ENCODE data around the gene CAPNS1. TPM values are rescaled to one million over a fixed set of nuclear protein-coding genes. Genes with fewer than 3 reads are reported as not detected.
"Not testable (repeated sequence)": the region's sequence is repeated elsewhere in the genome, so short reads cannot be mapped to it uniquely, and the experiment has no call there.

CAPNS1 gene
- total RNA-seq, 2 experiments from 2014 or later = 411 to 479 TPM

- not testable (repeated sequence) for H3K9me3 Mint-ChIP-seq (ENCODE audit: low read depth); H3K27ac Mint-ChIP-seq; H3K4me3 Mint-ChIP-seq; DNase-seq; H3K4me1 Mint-ChIP-seq; H3K36me3 Mint-ChIP-seq; H3K27me3 Mint-ChIP-seq; ATAC-seq
- CTCF ChIA-PET = interaction anchor here (1.7 to 14.0 kb wide), 2 partner anchors 16 to 47 kb away, joined by 5 to 150 read pairs; no protein-coding TSS in a partner anchor
Observed at GRCh38 chr19:36173846-36174245, 34.0 kb downstream of the CAPNS1 start.

GRCh38 chr19:36179077-36179476 lies 39.2 kb downstream of the CAPNS1 start:
- DNase-seq; H3K4me1 Mint-ChIP-seq; H3K27ac Mint-ChIP-seq; H3K36me3 Mint-ChIP-seq; H3K9me3 Mint-ChIP-seq (ENCODE audit: low read depth); H3K4me3 Mint-ChIP-seq; H3K27me3 Mint-ChIP-seq; ATAC-seq: not testable (repeated sequence)
- CTCF ChIA-PET = interaction anchor here (0.7 to 1.1 kb wide), 2 partner anchors 11 to 359 kb away, joined by 3 read pairs; no protein-coding TSS in a partner anchor

- Mint-ChIP-seq H3K27me3 (no peaks in the 10 kb centered on the region), H3K27ac (no peak overlapping the region), H3K9me3 (ENCODE audit: low read depth) (no peaks in the 10 kb centered on the region), H3K36me3 (no peaks in the 10 kb centered on the region), H3K4me1 (no peaks in the 10 kb centered on the region), H3K4me3 (no peak overlapping the region)
- ATAC-seq (no peak), DNase-seq (no peak)
- CTCF ChIA-PET = no interaction called here
Observed at GRCh38 chr19:36182612-36183244, 42.9 kb downstream of the CAPNS1 start.

- CTCF ChIA-PET = no interaction called here
Observed at GRCh38 chr19:36183245-36183628, 43.4 kb downstream of the CAPNS1 start.

GRCh38 chr19:36186722-36187121 lies 46.9 kb downstream of the CAPNS1 start:
- H3K9me3 Mint-ChIP-seq (ENCODE audit: low read depth); H3K27me3 Mint-ChIP-seq; H3K4me1 Mint-ChIP-seq; H3K4me3 Mint-ChIP-seq; DNase-seq; H3K36me3 Mint-ChIP-seq; H3K27ac Mint-ChIP-seq; CTCF ChIA-PET; ATAC-seq: not testable (repeated sequence)

More at GRCh38 chr19:36183245-36183628, 43.4 kb downstream of the CAPNS1 start:
- H3K27ac Mint-ChIP-seq = no peak overlapping the region
- DNase-seq (no peak), ATAC-seq (no peak)
- no peaks in the 10 kb centered on the region for H3K36me3 Mint-ChIP-seq
- no peaks in the 10 kb centered on the region for H3K27me3 Mint-ChIP-seq
- no peak overlapping the region for H3K4me3 Mint-ChIP-seq
- H3K4me1 Mint-ChIP-seq = no peaks in the 10 kb centered on the region
- no peaks in the 10 kb centered on the region for H3K9me3 Mint-ChIP-seq (ENCODE audit: low read depth)

- no peaks in the 10 kb centered on the region for H3K9me3 Mint-ChIP-seq (ENCODE audit: low read depth)
- DNase-seq = no peak
- CTCF ChIA-PET = no interaction called here
- no peaks in the 10 kb centered on the region for H3K36me3 Mint-ChIP-seq
- no peak overlapping the region for H3K27ac Mint-ChIP-seq
- no peak overlapping the region for H3K4me3 Mint-ChIP-seq
- no peaks in the 10 kb centered on the region for H3K4me1 Mint-ChIP-seq
- ATAC-seq = no peak
- H3K27me3 Mint-ChIP-seq = no peaks in the 10 kb centered on the region
Observed at GRCh38 chr19:36196249-36196648, 56.4 kb downstream of the CAPNS1 start.

GRCh38 chr19:36198119-36198518 lies 58.3 kb downstream of the CAPNS1 start:
- CTCF ChIA-PET = no interaction called here
- no peak for DNase-seq
- no peak overlapping the region for H3K4me3 Mint-ChIP-seq
- no peak overlapping the region for H3K27ac Mint-ChIP-seq
- H3K9me3 Mint-ChIP-seq (ENCODE audit: low read depth) = no peaks in the 10 kb centered on the region
- H3K27me3 Mint-ChIP-seq = no peaks in the 10 kb centered on the region
- H3K36me3 Mint-ChIP-seq = no peaks in the 10 kb centered on the region
- no peaks in the 10 kb centered on the region for H3K4me1 Mint-ChIP-seq
- no peak for ATAC-seq

Other genes with a start within 250 kb of the CAPNS1 start
- 10 to 100 TPM; 52.7 to 52.9 TPM for gene NFKBID, start 239.5 kb upstream of the CAPNS1 start, total RNA-seq
- gene HCST, start 237.5 kb upstream of the CAPNS1 start, total RNA-seq = 100 to 1,000 TPM; 184 to 195 TPM
- under 1 TPM in 1 of 2 experiments, not detected in 1; 0.96 TPM for gene TYROBP, start 231.8 kb upstream of the CAPNS1 start, total RNA-seq
- 10 to 100 TPM; 11.9 TPM for gene LRFN3, start 203.7 kb upstream of the CAPNS1 start, total RNA-seq
- gene SDHAF1, start 144.9 kb upstream of the CAPNS1 start, total RNA-seq = 10 to 100 TPM; 19.8 to 20.2 TPM
- gene SYNE4, start 131.3 kb upstream of the CAPNS1 start, total RNA-seq = 1 to 10 TPM; 1.4 to 3.2 TPM
- gene ALKBH6, start 125.9 kb upstream of the CAPNS1 start, total RNA-seq = 10 to 100 TPM; 41.0 to 44.7 TPM
- 1 to 10 TPM in 1 of 2 experiments, under 1 TPM in 1; 0.98 to 1.1 TPM for gene CLIP3, start 107.2 kb upstream of the CAPNS1 start, total RNA-seq
- 1 to 10 TPM; 2.4 to 4.2 TPM for gene THAP8, start 85.8 kb upstream of the CAPNS1 start, total RNA-seq
- 10 to 100 TPM; 34.5 to 46.0 TPM for gene WDR62, start 85.2 kb upstream of the CAPNS1 start, total RNA-seq
- gene OVOL3, start 28.9 kb upstream of the CAPNS1 start, total RNA-seq = not detected
- 10 to 100 TPM; 63.2 to 65.3 TPM for gene POLR2I, start 25.2 kb upstream of the CAPNS1 start, total RNA-seq
- gene TBCB, start 24.6 kb upstream of the CAPNS1 start, total RNA-seq = 100 to 1,000 TPM; 141 to 166 TPM
- gene COX7A1, start 12.4 kb downstream of the CAPNS1 start, total RNA-seq = not detected
- 1 to 10 TPM; 1.6 to 2.3 TPM for gene ZNF565, start 74.6 kb downstream of the CAPNS1 start, total RNA-seq
- gene ZNF146, start 75.0 kb downstream of the CAPNS1 start, total RNA-seq = 10 to 100 TPM; 55.1 to 75.6 TPM
- 1 to 10 TPM; 3.3 to 4.5 TPM for gene ZFP14, start 239.1 kb downstream of the CAPNS1 start, total RNA-seq